Stimulated activated CD4-positive, alpha-beta T cell treated with anti-CD3 and anti-CD28 coated beads, TNF-alpha, amount 100 ng/mL, for 1 hour (primary cell): Measurements from ENCODE around the gene GOT1.

Experiments used
- DNase-seq, 3 donors: peaks; one replicate each; pipeline ENCODE4 v3.0.0-alpha.2; 2020; ENCODE audit warnings: low read depth in 3 of 3, low spot score in 1 of 3

The GOT1 gene

GRCh38 chr10:99433378-99434020, 3.1 kb upstream of the GOT1 start:
- DNase-seq = no peak

GRCh38 chr10:99432881-99433280, 2.5 kb upstream of the GOT1 start:
- DNase-seq = no peak

GRCh38 chr10:99432047-99432446, 1.6 kb upstream of the GOT1 start:
- DNase-seq = no peak

- no peak for DNase-seq
Measured at GRCh38 chr10:99431190-99431760, 851 bp upstream of the GOT1 start.

GRCh38 chr10:99430116-99430450, 341 bp downstream of the GOT1 start:
- no peak for DNase-seq

GRCh38 chr10:99429517-99430095, 818 bp downstream of the GOT1 start:
- no peak for DNase-seq

- DNase-seq = no peak
Measured at GRCh38 chr10:99427566-99428190, 2.7 kb downstream of the GOT1 start.

GRCh38 chr10:99426689-99427088, 3.7 kb downstream of the GOT1 start:
- no peak for DNase-seq

GRCh38 chr10:99425204-99425603, 5.2 kb downstream of the GOT1 start:
- no peak for DNase-seq

- DNase-seq = no peak
Measured at GRCh38 chr10:99424656-99425055, 5.8 kb downstream of the GOT1 start.

- DNase-seq = no peak
Measured at GRCh38 chr10:99422529-99423096, 7.8 kb downstream of the GOT1 start.

- DNase-seq = no peak
Measured at GRCh38 chr10:99421233-99421739, 9.1 kb downstream of the GOT1 start.

GRCh38 chr10:99419688-99420087, 10.7 kb downstream of the GOT1 start:
- DNase-seq = no peak

GRCh38 chr10:99418910-99419624, 11.4 kb downstream of the GOT1 start:
- DNase-seq = no peak

GRCh38 chr10:99412099-99412498, 18.3 kb downstream of the GOT1 start:
- no peak for DNase-seq

GRCh38 chr10:99411546-99411945, 18.9 kb downstream of the GOT1 start:
- no peak for DNase-seq

GRCh38 chr10:99410876-99411275, 19.5 kb downstream of the GOT1 start:
- no peak for DNase-seq

GRCh38 chr10:99410146-99410545, 20.3 kb downstream of the GOT1 start:
- DNase-seq = no peak

GRCh38 chr10:99406149-99406548, 24.3 kb downstream of the GOT1 start:
- DNase-seq = no peak

GRCh38 chr10:99403674-99404073, 26.8 kb downstream of the GOT1 start:
- DNase-seq = no peak

- DNase-seq = no peak
Measured at GRCh38 chr10:99399664-99400063, 30.8 kb downstream of the GOT1 start.
